Measurements from ENCODE around the gene ATG2B.

GRCh38 chr14:96260341-96260821 is 102.8 kb downstream of the ATG2B start:
- TF ChIP-seq CTCF (conservative IDR thresholded peaks at IDR 0.05; ENCODE audit: low read depth, low read length) (no peak), POLR2A (IDR thresholded peaks at IDR 0.05; ENCODE audit: low read depth, low read length) (no peak), RCOR1 (IDR thresholded peaks at IDR 0.05; ENCODE audit: insufficient replicate concordance, low read length) (no peak), USF2 (IDR thresholded peaks at IDR 0.05; ENCODE audit: low read depth, low read length) (no peak), CEBPB (IDR thresholded peaks at IDR 0.05; ENCODE audit: low read depth, low read length) (peak; percentile 75)

Data from IMR-90 (cell line).